GM19372 (cell line): ENCODE measurements around the gene RPP21.

Source experiments
- ATAC-seq: cut with Tn5 transposase; IDR thresholded peaks from one replicate; pipeline ENCODE4 v1.9.1; 2021; ENCODE audit warnings: mild to moderate bottlenecking, low read depth, moderate library complexity; ENCODE audit not compliant: unreplicated experiment

Gene RPP21

DNA sequence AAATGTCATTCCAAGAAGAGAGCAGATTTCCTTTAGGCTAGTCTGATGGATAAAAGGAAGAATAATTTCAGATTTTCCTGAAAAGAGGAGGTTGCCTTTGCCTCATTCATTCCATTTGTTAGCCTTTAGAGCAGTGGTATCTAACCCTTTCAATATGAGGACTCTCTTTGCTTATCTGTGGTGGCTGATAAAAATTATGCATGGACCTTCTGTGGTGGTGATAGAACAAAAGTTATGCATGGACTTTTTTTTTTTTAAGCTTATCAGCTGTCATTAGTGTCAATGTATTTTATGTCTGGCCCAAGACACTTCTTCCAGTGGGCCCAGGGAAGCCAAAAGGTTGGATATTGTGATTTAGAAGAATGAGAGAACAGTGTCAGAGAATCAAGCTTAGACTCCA lies 16.6 kb upstream of the RPP21 start:
- ATAC-seq = no peak

DNA sequence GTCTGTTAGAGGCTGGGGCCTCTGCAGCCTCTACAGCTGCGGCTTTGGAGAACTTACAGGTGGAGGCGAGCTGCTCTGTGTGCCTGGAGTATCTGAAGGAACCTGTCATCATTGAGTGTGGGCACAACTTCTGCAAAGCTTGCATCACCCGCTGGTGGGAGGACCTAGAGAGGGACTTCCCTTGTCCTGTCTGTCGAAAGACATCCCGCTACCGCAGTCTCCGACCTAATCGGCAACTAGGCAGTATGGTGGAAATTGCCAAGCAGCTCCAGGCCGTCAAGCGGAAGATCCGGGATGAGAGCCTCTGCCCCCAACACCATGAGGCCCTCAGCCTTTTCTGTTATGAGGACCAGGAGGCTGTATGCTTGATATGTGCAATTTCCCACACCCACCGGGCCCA lies 15.6 kb upstream of the RPP21 start:
- ATAC-seq = no peak

DNA sequence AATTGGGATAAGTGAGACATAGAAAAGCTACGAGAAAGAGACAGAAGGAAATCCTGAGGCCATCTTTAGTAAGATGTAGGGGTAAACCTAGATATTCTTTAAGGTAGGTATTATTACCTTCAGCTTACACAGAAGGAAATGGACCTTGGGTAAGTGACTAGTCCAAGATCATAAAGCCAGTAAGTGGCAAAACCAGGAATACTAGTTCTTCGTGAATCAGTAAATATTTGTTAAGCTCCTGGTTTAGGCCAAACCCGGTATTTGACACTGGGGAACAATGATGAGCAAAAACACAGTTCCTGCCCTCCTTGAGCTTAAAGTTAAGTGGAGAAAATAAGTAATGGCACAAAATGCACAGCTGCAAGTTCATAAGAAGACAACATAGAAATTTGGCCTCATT lies 13.0 kb upstream of the RPP21 start:
- no peak for ATAC-seq

DNA sequence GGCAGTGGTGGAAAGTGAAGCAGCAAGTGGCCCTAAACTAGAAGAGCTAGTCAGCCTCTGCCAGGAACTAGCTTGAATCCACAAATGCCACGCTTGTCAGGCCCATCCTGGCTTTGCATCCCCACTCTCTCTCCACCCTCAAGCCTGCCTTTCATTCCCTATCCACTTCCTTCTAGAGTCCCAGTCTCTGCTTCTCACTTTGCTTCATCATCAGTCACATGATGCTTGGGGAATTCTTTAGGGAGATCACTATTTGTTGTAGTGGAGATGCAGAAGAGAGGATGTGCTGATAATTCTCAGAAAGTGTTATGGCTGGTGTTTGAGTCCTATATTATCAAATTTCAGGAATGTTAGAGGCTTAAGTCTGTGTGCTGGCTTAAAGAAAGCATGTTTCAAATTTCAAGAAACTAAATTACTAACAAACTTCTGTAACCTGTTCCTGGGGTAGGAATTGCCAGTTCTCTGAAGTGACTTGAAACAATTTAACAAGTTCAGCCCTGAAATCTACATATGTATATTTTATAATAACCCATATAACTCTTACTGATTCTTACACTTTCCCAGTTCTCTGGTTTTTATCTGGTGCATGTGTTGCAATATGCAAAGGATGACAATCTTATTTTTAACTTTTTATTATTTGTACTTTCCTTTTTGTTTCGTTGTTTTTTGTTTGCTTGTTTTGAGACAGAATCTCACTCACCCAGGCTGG lies 10.7 kb upstream of the RPP21 start:
- no peak for ATAC-seq

DNA sequence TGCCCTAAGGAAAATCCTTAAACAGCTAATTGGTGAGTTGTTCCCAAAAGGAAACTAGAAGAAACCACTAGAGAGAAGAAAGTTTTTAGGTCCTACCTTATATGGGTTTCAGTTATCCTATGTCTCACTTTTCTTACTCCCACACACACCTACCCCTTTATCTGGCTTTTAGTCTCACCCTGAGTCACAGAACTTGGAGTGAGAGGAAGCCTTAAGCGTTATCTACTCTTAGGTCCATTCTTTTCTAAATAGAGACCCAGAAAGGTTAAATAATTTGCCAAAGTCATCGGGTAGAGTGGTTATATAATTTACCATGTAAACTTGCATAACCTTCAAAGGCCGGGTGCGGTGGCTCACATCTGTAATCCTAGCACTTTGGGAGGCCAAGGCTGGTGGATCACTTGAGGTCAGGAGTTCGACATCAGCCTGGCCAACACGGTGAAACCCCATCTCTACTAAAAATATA lies 4.3 kb upstream of the RPP21 start:
- ATAC-seq = no peak

DNA sequence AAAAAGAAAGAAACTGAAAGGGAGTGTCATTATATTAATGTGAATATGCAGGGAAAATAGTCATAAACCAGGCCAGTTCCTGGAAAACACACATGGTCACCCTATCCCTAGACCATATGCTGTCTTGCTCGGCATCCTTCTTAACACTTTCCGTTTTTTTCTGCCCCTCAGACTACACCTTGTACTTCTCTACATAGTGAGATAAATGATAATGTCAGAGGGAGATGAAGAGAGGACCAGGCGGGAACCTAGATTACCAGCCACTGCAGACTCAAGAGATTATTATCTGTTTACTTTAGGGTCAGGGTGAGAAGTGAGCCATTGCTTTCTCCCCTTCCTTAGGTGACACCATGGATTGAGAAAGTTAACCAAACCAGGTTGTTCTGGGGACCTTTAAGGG lies 3.7 kb upstream of the RPP21 start:
- no peak for ATAC-seq

DNA sequence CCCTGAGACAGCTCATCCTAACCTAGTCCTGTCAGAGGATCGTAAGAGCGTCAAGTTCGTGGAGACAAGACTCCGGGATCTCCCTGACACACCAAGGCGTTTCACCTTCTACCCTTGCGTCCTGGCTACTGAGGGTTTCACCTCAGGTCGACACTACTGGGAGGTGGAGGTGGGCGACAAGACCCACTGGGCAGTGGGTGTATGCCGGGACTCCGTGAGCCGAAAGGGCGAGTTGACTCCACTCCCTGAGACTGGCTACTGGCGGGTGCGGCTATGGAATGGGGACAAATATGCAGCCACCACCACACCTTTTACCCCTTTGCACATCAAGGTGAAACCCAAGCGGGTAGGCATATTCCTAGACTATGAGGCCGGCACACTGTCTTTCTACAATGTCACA lies 3.2 kb upstream of the RPP21 start:
- ATAC-seq = no peak

DNA sequence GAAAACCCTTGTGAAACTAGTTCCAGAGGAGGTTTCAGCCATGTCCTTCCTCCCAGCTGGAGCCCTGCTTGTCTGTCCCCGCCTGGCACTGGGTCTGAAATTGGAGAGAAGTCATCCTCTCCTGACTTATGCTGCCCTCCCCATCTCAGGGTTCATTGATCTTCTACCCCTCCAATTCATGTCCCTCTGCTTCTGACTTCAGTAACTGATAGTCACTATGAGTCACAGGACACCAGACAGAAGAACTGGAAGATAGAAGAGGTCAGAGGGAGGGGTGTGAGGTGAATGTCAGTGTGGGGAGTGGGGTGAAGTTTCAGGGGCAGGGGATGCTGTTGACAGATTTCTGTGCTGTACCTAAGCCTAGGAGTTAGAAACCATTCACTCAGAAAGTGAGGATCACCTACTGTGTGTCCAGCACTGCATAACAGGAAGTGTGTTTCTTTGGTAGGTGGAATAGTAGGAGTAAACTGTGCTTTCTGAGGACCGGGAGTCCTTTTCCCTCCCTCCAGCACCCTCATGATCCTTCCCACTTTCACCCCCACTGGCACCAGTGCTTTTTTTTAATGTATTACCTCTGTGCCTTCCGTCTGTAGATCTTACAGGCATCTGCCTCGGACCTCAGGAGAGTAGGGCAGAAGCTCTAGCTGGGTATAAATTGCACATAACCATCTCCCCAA lies 627 bp upstream of the RPP21 start:
- no peak for ATAC-seq

DNA sequence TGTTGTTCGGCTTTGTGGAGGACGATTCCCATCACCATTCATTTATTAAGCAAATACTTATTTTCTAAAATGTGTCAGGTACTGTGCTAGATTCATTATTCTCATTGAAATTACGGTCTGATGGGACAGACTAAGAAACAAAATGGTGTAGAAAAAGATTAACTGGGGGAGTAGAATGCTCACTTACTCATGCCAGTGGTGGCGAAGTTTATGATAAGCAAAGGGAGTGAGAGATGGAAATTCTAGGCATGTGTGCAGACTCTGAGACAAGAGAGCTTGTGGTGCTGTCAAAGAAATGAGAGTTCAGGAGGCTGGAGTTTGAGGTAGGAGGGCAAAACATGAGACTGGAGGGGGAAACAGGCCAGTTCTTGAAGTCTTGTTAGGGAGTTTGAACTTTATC lies 896 bp downstream of the RPP21 start:
- no peak for ATAC-seq

DNA sequence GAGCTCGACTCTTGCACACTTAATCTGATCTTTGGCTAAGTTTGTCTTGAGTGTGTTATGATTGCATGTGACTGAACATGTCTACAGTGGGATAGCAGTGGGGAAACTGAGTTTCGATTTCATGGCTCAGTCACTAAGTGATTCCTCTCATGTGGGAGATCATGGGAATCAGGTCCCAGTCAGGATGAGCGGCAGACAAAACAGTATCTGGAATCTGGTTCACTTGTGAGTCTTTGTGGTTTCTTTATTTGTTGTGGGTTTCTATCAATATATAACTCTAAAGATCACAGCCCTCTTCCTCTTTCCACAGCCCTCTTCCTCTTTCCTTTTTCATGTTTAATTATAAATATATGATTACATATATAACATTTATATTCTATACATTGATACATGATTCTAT lies 4.0 kb downstream of the RPP21 start:
- ATAC-seq = no peak

DNA sequence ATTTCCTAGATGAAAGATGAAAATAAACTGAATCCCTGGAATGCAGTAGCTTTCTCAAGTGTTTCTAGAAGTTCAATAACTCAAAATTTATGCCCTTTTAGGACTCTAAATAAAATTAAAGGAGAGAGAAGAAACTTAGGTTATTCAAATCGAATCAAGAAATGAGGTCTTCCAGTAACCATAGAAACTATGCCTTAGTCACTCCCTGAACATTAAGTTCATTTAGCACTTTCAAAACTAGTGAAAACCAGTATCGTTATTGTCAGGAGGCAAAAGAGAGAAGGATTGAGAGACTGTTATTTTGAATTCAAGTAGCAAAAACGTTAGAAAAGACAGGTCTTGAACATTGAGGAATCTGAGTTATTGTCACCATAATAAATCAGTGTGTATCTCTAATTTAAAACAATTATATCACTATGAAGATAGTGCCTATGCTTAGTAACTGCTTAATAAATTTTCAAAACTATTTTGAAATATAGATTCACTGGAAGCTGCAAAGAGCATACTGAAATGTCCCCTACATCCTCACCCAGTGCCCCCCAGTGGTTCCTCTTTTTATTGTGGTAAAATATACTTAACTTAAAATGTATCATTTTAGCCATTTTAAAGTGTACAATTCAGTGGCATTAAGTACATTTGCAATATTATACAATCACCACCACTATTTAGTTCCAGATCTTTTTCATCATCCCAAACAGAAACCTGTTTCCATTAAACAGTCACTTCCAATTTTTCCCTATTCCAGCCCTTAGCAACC lies 4.6 kb downstream of the RPP21 start:
- ATAC-seq = no peak

DNA sequence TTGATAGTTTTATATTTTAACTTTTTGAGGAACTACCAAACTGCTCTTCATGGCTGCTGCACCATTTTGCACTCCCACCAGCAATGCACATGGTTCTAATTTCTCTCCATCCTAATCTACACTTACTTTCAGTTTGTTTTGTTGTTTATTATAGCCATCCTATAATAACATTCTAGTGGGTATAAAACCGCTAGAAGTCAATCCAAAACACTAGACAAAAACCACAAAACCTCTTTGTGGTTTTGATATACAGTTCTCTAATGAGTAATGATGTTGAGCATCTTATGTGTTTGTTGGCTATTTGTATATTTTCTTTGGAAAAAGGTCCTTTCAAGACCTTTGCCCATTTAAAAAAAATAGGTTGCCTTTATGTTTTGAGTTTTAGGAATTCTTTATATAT lies 5.6 kb downstream of the RPP21 start:
- ATAC-seq = no peak

DNA sequence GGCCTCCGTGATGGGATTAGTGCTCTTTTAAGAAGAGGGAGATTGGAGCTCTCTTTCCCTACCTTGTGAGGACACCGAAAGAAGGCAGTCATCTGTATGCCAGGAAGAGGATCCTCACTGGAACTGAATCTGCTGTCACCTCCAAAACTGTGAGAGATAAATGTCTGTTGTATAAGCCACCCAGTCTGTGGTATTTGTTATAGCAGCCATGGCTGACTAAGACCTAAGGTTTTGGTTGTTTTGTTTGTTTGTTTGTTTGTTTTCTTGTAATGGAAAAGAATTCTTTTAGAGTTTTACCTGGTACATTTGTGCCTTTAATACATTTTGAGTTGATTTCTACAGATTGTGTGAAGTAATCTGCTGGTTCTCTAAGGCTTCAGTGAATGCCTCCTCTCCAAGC lies 7.6 kb downstream of the RPP21 start:
- ATAC-seq = no peak

DNA sequence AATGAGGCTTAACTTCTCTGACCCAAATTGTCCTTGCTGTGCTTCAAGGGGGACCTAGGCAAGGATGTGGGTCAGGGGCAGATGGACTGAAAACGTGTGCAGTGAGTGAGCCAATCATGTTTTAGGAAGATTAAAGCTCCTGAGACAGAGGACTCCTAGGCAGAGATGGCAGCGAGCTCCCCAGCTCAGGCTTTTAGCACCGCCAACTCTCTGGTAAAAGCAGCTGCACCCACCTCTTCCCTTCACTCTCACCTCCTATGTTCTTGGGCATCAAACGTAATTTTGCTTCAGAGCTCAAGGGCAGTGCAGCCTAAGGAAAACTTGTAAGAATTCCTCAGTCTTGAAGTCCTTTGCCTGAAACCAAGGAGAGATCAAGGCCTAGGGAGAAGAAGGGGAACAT lies 10.3 kb downstream of the RPP21 start:
- ATAC-seq = no peak

DNA sequence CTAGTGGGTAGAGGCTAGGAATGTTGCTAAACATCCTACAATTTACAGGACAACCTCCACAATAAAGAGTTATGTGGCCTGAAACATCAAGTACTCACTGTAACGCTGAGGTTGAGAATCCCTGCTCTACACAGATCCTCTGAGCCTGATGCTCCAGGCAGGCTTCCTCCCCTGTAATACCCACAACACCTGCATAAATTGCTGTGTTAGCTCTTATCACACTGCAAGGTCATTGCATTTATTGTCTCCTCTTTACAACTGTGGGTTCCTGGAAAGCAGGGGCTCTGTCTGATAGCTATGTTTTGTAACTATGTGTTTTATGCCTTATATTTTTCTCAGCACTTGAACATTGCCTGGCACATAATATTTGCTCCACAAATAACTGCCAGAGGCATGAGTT lies 11.6 kb downstream of the RPP21 start:
- no peak for ATAC-seq

DNA sequence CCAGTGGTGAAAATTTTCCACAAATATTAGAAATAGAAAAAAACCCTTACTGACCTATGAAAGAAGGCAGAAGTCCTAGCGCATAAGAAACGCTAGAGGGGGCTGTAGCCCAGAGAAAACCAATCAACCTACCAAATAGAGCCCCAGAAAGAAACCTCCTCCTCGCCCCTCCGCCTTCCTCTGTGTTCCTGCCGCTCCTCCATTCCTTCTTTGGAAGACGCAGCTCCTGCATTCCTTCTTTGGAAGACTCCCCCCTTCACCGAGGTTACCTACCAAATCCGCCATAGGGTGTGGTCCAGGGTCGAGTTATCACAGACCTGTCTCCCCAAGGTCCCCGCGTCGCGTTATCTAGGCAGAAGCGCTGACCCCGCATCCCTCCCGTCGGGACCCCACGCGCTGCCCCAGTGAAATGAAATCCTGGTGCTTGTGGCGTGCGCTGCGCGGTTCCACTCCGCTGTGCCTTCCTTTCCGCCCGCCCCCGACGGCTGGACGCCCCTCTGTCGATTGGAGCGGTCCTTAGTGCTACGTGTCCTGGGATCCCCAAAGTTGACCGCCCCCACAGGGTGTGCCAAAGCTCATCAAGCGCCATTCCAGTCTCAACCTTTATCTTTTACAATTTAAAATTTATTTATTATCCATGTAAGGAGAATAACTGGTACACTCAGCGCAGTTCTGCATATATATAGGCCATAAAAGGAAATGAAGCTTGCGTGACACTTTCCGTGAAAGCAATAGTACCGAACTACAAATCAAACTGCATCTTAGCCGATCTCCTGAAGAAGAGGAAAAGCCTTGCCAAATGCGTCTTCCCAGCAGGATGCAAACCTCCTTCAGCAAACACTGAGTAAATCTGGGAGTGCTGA lies 13.0 kb downstream of the RPP21 start:
- no peak for ATAC-seq

DNA sequence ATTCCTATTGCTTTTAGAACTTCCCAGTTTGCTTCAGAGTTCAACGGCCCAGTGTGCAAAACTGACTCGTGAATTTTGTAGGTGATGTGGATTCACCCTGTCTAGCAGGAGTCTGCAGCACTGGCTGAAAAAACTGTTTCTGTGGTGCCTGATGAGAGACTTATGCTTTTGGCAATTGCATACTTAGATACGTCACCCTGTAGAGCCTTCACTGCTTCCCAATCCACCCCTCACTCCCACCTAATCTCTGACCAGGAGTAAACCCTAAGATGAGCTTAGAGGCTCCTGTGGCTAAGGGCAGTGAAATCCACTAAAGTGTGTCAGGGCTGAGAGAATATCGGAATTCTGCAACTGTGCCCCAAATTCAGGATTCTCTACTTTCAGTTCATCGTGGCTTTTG lies 14.3 kb downstream of the RPP21 start:
- no peak for ATAC-seq

DNA sequence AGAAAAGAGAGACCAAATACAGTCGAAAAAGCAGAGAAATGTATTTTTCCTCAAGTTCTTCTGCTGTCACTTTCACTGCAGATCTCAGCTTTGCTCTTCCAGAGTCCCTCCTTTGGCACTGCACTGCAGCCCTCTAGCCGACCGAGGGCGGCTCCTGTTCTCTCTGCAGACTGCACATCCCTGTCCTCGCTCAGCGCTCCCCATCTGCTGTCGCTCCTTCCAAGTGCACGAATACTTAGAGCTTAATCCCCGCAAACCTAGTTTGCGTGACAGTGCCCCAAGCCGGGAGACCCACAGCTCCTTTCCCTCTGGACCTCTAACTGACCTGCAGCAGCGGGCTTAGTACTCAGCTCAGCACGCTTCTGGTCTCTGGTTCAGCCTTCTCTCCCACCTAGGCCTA lies 15.2 kb downstream of the RPP21 start:
- ATAC-seq = no peak

DNA sequence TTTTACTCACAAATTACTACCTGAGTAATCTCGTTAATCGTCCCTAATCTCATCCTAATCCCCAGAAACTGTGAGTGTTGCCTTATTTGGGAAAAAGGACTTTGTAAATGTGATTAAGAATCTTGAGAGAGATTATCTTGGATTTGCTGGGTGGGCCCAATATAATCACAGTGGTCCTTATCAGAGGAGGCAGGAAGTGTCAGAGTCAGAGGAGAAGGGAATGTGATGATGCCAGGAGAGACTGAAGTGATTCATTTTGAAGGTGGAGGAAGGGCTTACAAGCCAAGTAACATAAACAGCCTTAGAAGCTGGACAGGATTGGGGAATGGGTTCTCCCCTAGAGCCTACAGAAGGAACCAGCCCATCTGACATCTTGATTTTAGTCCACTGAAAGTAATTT lies 16.7 kb downstream of the RPP21 start:
- ATAC-seq = no peak

DNA sequence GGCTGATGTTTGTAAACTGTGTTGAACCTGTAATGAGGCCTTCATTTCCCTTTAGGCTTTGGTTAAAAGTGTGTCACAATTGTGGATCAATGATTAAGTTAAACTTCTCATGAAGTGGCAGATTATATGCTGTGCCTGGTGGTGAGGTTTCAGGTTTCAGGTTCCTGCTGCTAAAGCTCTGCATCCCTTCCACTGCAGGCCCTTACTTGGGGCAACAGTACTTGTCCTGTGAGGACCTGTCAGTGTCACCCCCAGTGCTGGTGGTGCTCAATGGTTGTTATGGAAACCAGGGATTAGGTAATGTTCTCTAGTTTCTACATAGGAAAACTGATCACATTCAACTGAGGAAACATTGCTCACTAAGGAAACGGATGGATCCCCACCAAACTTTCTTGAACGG lies 18.5 kb downstream of the RPP21 start:
- no peak for ATAC-seq

DNA sequence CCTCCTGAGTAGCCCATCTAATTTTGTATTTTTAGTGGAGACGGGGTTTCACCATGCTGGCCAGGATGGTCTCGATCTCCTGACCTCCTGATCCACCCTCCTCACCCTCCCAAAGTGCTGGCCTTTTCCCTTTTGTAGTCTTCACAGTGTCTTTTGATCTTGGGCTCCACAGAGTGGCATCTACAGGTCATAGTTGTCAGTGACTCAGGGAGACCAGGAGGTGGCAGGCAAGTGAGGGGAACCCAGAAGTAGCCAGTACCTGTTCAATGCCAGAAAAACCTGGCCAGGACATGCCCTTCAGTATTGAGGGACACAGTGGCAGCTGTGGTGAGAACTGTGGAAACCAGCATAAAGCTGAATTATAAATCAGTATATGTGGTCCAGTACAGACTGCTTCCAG lies 19.6 kb downstream of the RPP21 start:
- no peak for ATAC-seq
